Nephron progenitor cell (in vitro differentiated cells): ENCODE data around the gene LRBA.

Source experiments
- DNase-seq: peaks from one replicate; pipeline ENCODE4 v3.0.0; 2021
- H3K27ac Mint-ChIP-seq: 2 replicates; pipeline ENCODE4 v1.8.0; 2021; ENCODE audit warnings: mild to moderate bottlenecking, moderate library complexity, mixed read lengths
- H3K27me3 Mint-ChIP-seq: 2 replicates; pipeline ENCODE4 v1.8.0; 2021; ENCODE audit warnings: mild to moderate bottlenecking, low read depth, mixed read lengths; ENCODE audit not compliant: poor library complexity
- H3K36me3 Mint-ChIP-seq: 2 replicates; pipeline ENCODE4 v1.8.0; 2021; ENCODE audit warnings: low read depth, mixed read lengths
- H3K4me1 Mint-ChIP-seq: 2 replicates; pipeline ENCODE4 v1.8.0; 2021; ENCODE audit warnings: mixed read lengths
- H3K4me3 Mint-ChIP-seq: 2 replicates; pipeline ENCODE4 v1.8.0; 2021; ENCODE audit warnings: mild to moderate bottlenecking, moderate library complexity, mixed read lengths
- H3K9me3 Mint-ChIP-seq: 2 replicates; pipeline ENCODE4 v1.8.0; 2021; ENCODE audit warnings: mild to moderate bottlenecking, moderate library complexity, mixed read lengths
- TF ChIP-seq, protein P1 (sequence below): fragments of 200-600 bp; sonication (generic); IDR thresholded peaks from 2 replicates; pipeline ENCODE4 v1.5.0; 2021; ENCODE audit warnings: antibody characterized with exemption

The LRBA gene

GRCh38 chr4:150368667-150369066 is 646.4 kb downstream of the LRBA start:
- TF ChIP-seq, protein P1, sequence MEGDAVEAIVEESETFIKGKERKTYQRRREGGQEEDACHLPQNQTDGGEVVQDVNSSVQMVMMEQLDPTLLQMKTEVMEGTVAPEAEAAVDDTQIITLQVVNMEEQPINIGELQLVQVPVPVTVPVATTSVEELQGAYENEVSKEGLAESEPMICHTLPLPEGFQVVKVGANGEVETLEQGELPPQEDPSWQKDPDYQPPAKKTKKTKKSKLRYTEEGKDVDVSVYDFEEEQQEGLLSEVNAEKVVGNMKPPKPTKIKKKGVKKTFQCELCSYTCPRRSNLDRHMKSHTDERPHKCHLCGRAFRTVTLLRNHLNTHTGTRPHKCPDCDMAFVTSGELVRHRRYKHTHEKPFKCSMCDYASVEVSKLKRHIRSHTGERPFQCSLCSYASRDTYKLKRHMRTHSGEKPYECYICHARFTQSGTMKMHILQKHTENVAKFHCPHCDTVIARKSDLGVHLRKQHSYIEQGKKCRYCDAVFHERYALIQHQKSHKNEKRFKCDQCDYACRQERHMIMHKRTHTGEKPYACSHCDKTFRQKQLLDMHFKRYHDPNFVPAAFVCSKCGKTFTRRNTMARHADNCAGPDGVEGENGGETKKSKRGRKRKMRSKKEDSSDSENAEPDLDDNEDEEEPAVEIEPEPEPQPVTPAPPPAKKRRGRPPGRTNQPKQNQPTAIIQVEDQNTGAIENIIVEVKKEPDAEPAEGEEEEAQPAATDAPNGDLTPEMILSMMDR: no peak

GRCh38 chr4:150367326-150367725 is 647.8 kb downstream of the LRBA start:
- TF ChIP-seq, protein P1: no peak
- Mint-ChIP-seq H3K9me3 (no peaks in the 10 kb centered on the region), H3K27me3 (peaks cover 4% of the 10 kb centered on the region), H3K4me3 (no peak overlapping the region), H3K36me3 (no peaks in the 10 kb centered on the region), H3K27ac (no peak overlapping the region), H3K4me1 (peaks cover 28% of the 10 kb centered on the region)
- DNase-seq: no peak

More at GRCh38 chr4:150368667-150369066, 646.4 kb downstream of the LRBA start:
- Mint-ChIP-seq H3K4me3 (no peak overlapping the region), H3K36me3 (peaks cover 3% of the 10 kb centered on the region), H3K9me3 (peaks cover 3% of the 10 kb centered on the region), H3K4me1 (peaks cover 28% of the 10 kb centered on the region), H3K27ac (no peak overlapping the region), H3K27me3 (peaks cover 4% of the 10 kb centered on the region)
- no peak for DNase-seq

DNA sequence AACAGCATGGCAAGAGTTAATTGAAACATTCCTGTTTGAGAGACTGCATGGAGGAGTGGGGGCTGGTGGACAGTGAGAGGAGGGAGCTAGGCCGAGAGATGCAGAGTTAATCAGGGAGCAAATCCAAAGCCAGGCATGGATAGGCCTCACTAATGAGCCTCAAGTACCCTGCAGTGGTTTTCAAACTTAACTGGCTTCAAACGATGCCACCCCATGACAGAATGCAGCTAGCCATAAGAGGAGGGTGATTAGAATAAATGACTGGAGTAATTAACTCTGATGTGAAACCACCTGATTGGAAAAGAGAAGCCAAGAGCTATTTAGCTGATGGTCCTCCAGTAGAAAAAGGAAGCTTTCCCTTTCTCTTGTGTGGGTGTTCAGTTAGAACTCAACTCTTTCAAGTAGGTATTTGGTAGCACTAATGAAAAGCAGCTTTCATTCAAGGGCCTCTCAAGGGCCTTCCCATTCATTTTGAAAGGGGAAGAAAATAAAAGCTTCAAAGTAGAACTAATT is 648.5 kb downstream of the LRBA start:
- Mint-ChIP-seq H3K36me3 (no peaks in the 10 kb centered on the region), H3K4me1 (peaks cover 28% of the 10 kb centered on the region), H3K9me3 (no peaks in the 10 kb centered on the region), H3K27me3 (peaks cover 12% of the 10 kb centered on the region), H3K27ac (peak overlapping the region; percentile 81), H3K4me3 (peak overlapping the region; percentile 59)
- peak; percentile 16 for DNase-seq
- TF ChIP-seq, protein P1: no peak

DNA sequence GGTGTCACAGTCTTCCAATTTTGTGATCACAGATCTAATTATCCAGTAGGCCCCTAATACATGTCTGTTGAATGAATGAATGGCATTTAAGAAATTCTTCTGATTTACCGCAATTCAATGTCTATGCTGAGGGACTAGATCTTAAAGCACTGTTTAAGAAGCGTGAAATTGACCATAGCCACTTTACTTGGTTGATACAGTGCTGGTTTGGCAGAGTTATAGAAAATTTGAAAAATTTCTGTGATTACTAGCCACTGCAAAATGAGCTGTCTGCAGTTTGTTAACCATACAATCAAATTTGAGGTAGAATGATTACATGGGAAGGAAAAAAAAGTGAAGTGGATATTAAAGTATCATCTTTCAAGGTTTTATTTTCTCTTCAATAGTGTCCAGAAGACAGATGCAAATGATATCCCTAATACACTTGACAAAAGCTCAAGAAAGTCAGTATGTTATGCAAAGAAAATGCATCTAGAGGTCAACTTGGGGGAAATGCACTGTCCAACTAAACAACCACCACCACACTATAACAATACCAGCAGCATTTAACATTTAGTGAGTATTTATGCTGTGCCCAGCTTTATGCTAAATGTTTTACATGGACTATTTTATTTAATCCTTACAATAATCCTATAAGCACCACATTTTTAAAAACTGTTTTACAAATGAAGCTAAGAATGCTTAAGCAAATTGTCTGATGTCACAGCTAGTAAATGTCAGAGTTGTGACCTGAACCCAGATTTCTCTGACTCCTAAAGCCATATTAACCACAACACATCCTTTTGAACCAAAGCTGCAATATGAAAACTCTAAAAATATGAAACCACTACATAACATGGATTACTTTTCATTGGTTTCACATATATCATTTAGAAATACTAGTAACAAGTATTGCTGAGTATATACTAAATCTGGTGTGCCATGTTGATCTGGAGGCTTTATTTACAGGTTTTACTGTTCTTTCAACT is 651.1 kb downstream of the LRBA start:
- Mint-ChIP-seq H3K9me3 (no peaks in the 10 kb centered on the region), H3K27me3 (peaks cover 8% of the 10 kb centered on the region), H3K4me3 (no peak overlapping the region), H3K4me1 (peaks cover 28% of the 10 kb centered on the region), H3K27ac (no peak overlapping the region), H3K36me3 (no peaks in the 10 kb centered on the region)
- TF ChIP-seq, protein P1: no peak
- no peak for DNase-seq

GRCh38 chr4:150358691-150359090 is 656.4 kb downstream of the LRBA start:
- H3K9me3 Mint-ChIP-seq: no peaks in the 10 kb centered on the region
- no peaks in the 10 kb centered on the region for H3K36me3 Mint-ChIP-seq
- DNase-seq: no peak
- no peak overlapping the region for H3K27ac Mint-ChIP-seq
- peaks cover 7% of the 10 kb centered on the region for H3K4me1 Mint-ChIP-seq
- TF ChIP-seq, protein P1: no peak
- peaks cover 8% of the 10 kb centered on the region for H3K27me3 Mint-ChIP-seq
- no peak overlapping the region for H3K4me3 Mint-ChIP-seq
